Activated CD4-positive, alpha-beta T cell treated with anti-CD3 and anti-CD28 coated beads, Interleukin-2, amount 50 U/mL, for 4 hours (primary cell): ENCODE results near the gene DMRT1.

Source experiments
- DNase-seq, 2 experiments: peaks; one replicate each; pipeline ENCODE4 v3.0.0-alpha.2; 2020

DMRT1 gene

GRCh38 chr9:928363-929042, 87.0 kb downstream of the DMRT1 start:
- DNase-seq, result no peak

- DNase-seq, result no peak
These were observed 88.2 kb downstream of the DMRT1 start for GRCh38 chr9:929719-930118.

- no peak for DNase-seq
These were observed 91.9 kb downstream of the DMRT1 start for GRCh38 chr9:933356-933755.

- DNase-seq, result no peak
These were observed 94.0 kb downstream of the DMRT1 start for GRCh38 chr9:935348-935965.

- DNase-seq, result no peak
These were observed 101.5 kb downstream of the DMRT1 start for GRCh38 chr9:942805-943580.

GRCh38 chr9:947985-948384, 106.5 kb downstream of the DMRT1 start:
- no peak for DNase-seq

GRCh38 chr9:948497-948896, 107.0 kb downstream of the DMRT1 start:
- DNase-seq, result no peak

- DNase-seq, result no peak
These were observed 108.6 kb downstream of the DMRT1 start for GRCh38 chr9:950139-950538.

- no peak for DNase-seq
These were observed 111.0 kb downstream of the DMRT1 start for GRCh38 chr9:952546-952945.

GRCh38 chr9:959105-959504, 117.6 kb downstream of the DMRT1 start:
- no peak for DNase-seq

- no peak for DNase-seq
These were observed 118.4 kb downstream of the DMRT1 start for GRCh38 chr9:959914-960313.

GRCh38 chr9:962023-962422, 120.5 kb downstream of the DMRT1 start:
- DNase-seq, result no peak

- no peak for DNase-seq
These were observed 124.0 kb downstream of the DMRT1 start for GRCh38 chr9:965497-965896.

- DNase-seq, result no peak
These were observed 125.4 kb downstream of the DMRT1 start for GRCh38 chr9:966870-967269.

- DNase-seq, result no peak
These were observed 125.9 kb downstream of the DMRT1 start for GRCh38 chr9:967436-967835.

- DNase-seq, result no peak
These were observed 126.6 kb downstream of the DMRT1 start for GRCh38 chr9:967903-968641.

GRCh38 chr9:969310-970150, 128.0 kb downstream of the DMRT1 start:
- DNase-seq, result no peak

- DNase-seq, result no peak
These were observed 128.9 kb downstream of the DMRT1 start for GRCh38 chr9:970151-970996.

GRCh38 chr9:971901-972500, 130.5 kb downstream of the DMRT1 start:
- no peak for DNase-seq

- no peak for DNase-seq
These were observed 131.2 kb downstream of the DMRT1 start for GRCh38 chr9:972501-973294.
